K562 (cell line): ENCODE results near the gene KCNJ10. TPM values are rescaled to one million over a fixed set of nuclear protein-coding genes. Genes with fewer than 3 reads are reported as not detected.

Experiments
- FOXM1 ChIP-seq, 2 experiments: fragments of 450-650 bp in 1 of 2; sonication (generic) in 1 of 2; formaldehyde crosslinking in 1 of 2; IDR thresholded peaks; 2 replicates each; pipeline versions ENCODE4 v1.6.1 to v1.9.0; 2017 to 2022; ENCODE audit warnings: low read depth in 2 of 2, mild to moderate bottlenecking in 2 of 2, missing genetic modification reagents in 1 of 2, moderate library complexity in 1 of 2
- NR2F6 ChIP-seq: fragments of 450-650 bp; formaldehyde crosslinking; IDR thresholded peaks from 2 replicates; pipeline ENCODE4 v1.4.0; 2020; ENCODE audit warnings: mild to moderate bottlenecking
- SP2 ChIP-seq: IDR thresholded peaks from 2 replicates; pipeline ENCODE4 v1.6.1; 2011; ENCODE audit warnings: mild to moderate bottlenecking, low read depth, low read length, moderate library complexity; ENCODE audit not compliant: poor library complexity, severe bottlenecking; ENCODE audit errors: extremely low read depth
- SRSF1 ChIP-seq: fragments of 200-400 bp; formaldehyde crosslinking; IDR thresholded peaks from 2 replicates; pipeline ENCODE4 v1.6.1; 2017; ENCODE audit warnings: mild to moderate bottlenecking, low read depth, low read length, moderate library complexity
- TAF15 ChIP-seq: fragments of 200-400 bp; formaldehyde crosslinking; IDR thresholded peaks from 2 replicates; pipeline ENCODE4 v1.6.1; 2017; ENCODE audit warnings: mild to moderate bottlenecking, low read depth, low read length, moderate library complexity
- TOE1 ChIP-seq, 2 experiments: fragments of 450-650 bp in 1 of 2; sonication (generic) in 1 of 2; formaldehyde crosslinking in 1 of 2; IDR thresholded peaks; 2 replicates each; pipeline versions ENCODE4 v1.7.1 to v1.8.0; 2016 to 2022; ENCODE audit warnings: borderline replicate concordance in 2 of 2, mild to moderate bottlenecking in 2 of 2, antibody characterized with exemption in 1 of 2, inconsistent platforms in 1 of 2, low read depth in 1 of 2, missing genetic modification reagents in 1 of 2, moderate library complexity in 1 of 2
- U2AF1 ChIP-seq: fragments of 200-400 bp; formaldehyde crosslinking; optimal IDR thresholded peaks from 2 replicates; pipeline ENCODE3; 2017; ENCODE audit warnings: mild to moderate bottlenecking, low read depth, low read length, moderate library complexity
- YBX1 ChIP-seq: fragments of 450-650 bp; IDR thresholded peaks from 2 replicates; pipeline ENCODE4 v1.7.1; 2016; ENCODE audit warnings: mild to moderate bottlenecking
- polyA plus RNA-seq, 8 experiments: library from polyadenylated mRNA; depleted of rRNA in 4 of 8; stranded (reverse) in 5 of 8; unstranded in 3 of 8; fragments of >200 nt; fragmentation: Nextera tagmentation in 2 of 8; fragmentation: Illumina TruSeq in 1 of 8; extraction: Ambion mirVana in 2 of 8; extraction: Trizol in 1 of 8; gene quantifications; 2 replicates each; pipeline versions ENCODE4 v1.2.1 to v1.2.3, GENCODE V29; 2011 to 2014; ENCODE audit warnings: inconsistent platforms in 1 of 8, missing spikeins in 1 of 8
- total RNA-seq, 7 experiments: library from RNA; depleted of rRNA in 6 of 7; stranded (reverse); fragments of >200 nt in 6 of 7; fragmentation: Illumina TruSeq in 2 of 7; extraction: Trizol in 2 of 7; gene quantifications; 2 replicates each; pipeline versions ENCODE4 v1.2.1 to v1.2.3, GENCODE V29; 2011 to 2021; ENCODE audit warnings: low replicate concordance in 1 of 7
- TF ChIP-seq, protein P1 (sequence below): fragments of 250-450 bp; sonication (Bioruptor Pico); IDR thresholded peaks from 2 replicates; pipeline ENCODE4 v1.8.0; 2022; ENCODE audit warnings: moderate library complexity, mild to moderate bottlenecking, inconsistent platforms
- TF ChIP-seq, protein P2 (sequence below), 2 experiments: fragments of 250-450 bp in 1 of 2; fragments of 450-650 bp in 1 of 2; sonication (Bioruptor Pico) in 1 of 2; IDR thresholded peaks; 2 replicates each; pipeline versions ENCODE4 v1.6.1 to v1.8.0; 2016 to 2021; ENCODE audit warnings: mild to moderate bottlenecking in 2 of 2, moderate library complexity in 2 of 2, missing compliant biosample characterization in 1 of 2, missing genetic modification characterization in 1 of 2
- TF ChIP-seq, protein P3 (sequence below): IDR thresholded peaks from 2 replicates; pipeline ENCODE4 v1.6.1; 2016; ENCODE audit warnings: missing genetic modification characterization, missing compliant biosample characterization
- TF ChIP-seq, protein P4 (sequence below): IDR thresholded peaks from 2 replicates; pipeline ENCODE4 v1.6.1; 2012; ENCODE audit warnings: low read depth, low read length, improper control_type of control experiment, borderline replicate concordance
- TF ChIP-seq, protein P5 (sequence below): fragments of 200-800 bp; sonication (Bioruptor generic); IDR thresholded peaks from 2 replicates; pipeline ENCODE4 v1.6.1; 2017; ENCODE audit warnings: missing genetic modification characterization, missing compliant biosample characterization

The KCNJ10 gene
- total and polyA plus RNA-seq, 9 of the 15 experiments (the other 6 are each of a cell fraction or from before 2014, with no cell fraction given), result 0.06 to 0.11 TPM; not detected in 7

DNA sequence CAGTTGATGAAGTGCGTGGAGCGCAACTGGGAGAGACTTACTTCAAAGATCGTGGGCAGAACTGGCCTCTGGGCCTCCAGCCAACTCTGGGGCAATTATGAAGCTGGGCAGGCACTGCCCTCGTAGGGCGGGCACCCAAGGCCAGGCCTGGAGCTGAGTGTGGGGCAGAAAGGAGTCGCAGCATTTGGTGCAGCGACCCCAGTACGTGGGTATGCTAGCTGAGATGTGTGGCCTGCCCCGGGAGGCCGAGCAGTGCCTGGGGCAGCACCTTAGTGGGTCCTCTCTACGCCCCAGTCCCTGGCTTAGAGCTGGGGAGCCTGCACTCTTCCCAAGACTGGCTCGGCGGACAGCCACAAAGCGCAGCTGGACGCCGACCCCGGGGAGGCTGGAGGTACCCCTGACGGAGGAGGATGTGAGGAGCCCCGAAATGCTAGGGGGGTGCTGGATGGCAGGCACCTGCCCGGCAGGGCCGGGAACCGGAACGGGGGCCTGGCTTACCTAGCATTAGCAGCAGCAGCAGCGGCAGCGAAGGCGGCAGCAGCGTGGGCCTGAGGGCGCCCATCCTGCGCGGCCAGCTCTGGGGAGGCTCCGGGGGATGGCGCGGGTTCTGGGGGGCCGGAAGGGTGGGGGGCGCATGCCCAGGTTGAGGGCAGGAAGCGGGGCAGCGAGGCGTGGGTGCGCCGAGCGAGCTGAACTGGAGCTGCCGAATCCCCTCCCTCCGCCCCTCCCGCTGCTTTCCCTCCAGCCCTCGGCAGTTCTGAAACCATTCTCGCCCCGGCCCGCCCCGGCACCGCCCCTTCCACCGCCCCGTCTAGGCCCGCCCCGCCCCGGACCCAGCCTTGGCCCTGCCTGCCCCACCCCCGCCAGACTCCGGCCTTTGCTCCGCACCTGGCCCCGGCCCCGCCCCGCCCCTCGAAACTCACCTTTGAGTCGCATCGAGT, 28.2 kb upstream of the KCNJ10 start, which contains the start of gene IGSF8 (continued):
- TF ChIP-seq, protein P1, sequence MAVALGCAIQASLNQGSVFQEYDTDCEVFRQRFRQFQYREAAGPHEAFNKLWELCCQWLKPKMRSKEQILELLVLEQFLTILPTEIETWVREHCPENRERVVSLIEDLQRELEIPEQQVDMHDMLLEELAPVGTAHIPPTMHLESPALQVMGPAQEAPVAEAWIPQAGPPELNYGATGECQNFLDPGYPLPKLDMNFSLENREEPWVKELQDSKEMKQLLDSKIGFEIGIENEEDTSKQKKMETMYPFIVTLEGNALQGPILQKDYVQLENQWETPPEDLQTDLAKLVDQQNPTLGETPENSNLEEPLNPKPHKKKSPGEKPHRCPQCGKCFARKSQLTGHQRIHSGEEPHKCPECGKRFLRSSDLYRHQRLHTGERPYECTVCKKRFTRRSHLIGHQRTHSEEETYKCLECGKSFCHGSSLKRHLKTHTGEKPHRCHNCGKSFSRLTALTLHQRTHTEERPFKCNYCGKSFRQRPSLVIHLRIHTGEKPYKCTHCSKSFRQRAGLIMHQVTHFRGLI (CRISPR knock-in tag), result no peak
- TF ChIP-seq FOXM1 (IDR thresholded peaks at IDR 0.05; ENCODE audit: low read depth), result no peak
- no peak for TF ChIP-seq FOXM1 (CRISPR knock-in tag; IDR thresholded peaks at IDR 0.05; ENCODE audit: low read depth)
- no peak for TF ChIP-seq NR2F6
- TF ChIP-seq SRSF1, result no peak
- TF ChIP-seq, protein P2, sequence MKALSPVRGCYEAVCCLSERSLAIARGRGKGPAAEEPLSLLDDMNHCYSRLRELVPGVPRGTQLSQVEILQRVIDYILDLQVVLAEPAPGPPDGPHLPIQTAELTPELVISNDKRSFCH (CRISPR knock-in tag; IDR thresholded peaks at IDR 0.05), result no peak
- TF ChIP-seq, protein P2 (tag; IDR thresholded peaks at IDR 0.05), result no peak
- TF ChIP-seq TAF15, result no peak
- TF ChIP-seq TOE1 (IDR thresholded peaks at IDR 0.05; ENCODE audit: borderline replicate concordance), result no peak
- TF ChIP-seq TOE1 (CRISPR knock-in tag; IDR thresholded peaks at IDR 0.05; ENCODE audit: borderline replicate concordance, low read depth), result no peak
- TF ChIP-seq YBX1, result no peak
- TF ChIP-seq, protein P3, sequence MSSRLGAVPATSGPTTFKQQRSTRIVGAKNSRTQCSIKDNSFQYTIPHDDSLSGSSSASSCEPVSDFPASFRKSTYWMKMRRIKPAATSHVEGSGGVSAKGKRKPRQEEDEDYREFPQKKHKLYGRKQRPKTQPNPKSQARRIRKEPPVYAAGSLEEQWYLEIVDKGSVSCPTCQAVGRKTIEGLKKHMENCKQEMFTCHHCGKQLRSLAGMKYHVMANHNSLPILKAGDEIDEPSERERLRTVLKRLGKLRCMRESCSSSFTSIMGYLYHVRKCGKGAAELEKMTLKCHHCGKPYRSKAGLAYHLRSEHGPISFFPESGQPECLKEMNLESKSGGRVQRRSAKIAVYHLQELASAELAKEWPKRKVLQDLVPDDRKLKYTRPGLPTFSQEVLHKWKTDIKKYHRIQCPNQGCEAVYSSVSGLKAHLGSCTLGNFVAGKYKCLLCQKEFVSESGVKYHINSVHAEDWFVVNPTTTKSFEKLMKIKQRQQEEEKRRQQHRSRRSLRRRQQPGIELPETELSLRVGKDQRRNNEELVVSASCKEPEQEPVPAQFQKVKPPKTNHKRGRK (tag), result no peak
- TF ChIP-seq, protein P4, sequence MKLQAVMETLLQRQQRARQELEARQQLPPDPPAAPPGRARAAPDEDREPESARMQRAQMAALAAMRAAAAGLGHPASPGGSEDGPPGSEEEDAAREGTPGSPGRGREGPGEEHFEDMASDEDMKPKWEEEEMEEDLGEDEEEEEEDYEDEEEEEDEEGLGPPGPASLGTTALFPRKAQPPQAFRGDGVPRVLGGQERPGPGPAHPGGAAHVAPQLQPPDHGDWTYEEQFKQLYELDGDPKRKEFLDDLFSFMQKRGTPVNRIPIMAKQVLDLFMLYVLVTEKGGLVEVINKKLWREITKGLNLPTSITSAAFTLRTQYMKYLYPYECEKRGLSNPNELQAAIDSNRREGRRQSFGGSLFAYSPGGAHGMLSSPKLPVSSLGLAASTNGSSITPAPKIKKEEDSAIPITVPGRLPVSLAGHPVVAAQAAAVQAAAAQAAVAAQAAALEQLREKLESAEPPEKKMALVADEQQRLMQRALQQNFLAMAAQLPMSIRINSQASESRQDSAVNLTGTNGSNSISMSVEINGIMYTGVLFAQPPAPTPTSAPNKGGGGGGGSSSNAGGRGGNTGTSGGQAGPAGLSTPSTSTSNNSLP, result no peak
- no peak for TF ChIP-seq U2AF1
- TF ChIP-seq, protein P5, sequence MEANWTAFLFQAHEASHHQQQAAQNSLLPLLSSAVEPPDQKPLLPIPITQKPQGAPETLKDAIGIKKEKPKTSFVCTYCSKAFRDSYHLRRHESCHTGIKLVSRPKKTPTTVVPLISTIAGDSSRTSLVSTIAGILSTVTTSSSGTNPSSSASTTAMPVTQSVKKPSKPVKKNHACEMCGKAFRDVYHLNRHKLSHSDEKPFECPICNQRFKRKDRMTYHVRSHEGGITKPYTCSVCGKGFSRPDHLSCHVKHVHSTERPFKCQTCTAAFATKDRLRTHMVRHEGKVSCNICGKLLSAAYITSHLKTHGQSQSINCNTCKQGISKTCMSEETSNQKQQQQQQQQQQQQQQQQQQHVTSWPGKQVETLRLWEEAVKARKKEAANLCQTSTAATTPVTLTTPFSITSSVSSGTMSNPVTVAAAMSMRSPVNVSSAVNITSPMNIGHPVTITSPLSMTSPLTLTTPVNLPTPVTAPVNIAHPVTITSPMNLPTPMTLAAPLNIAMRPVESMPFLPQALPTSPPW (CRISPR knock-in tag), result peak; percentile 94
- no peak for TF ChIP-seq SP2
